Measurements from ENCODE around the gene CD300LB.

DNA sequence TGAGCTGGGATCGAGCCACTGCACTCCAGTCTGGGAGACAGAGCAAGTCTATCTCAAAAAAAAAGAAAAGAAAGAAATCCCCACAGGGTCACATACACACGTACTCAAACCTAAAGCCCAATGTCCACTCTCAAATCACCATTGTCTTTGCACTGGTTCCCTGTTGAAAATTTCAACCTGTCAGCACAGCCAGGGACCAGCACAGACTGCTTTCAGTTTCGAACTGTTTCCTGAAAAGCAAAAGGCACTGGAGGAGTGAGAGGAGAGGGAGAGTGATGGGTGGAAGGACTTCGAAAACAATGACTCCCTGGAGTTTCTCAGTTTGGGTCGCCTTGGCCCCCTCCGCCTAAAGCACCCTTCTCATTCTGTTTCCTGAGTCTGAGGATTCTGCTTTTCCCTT, 23.6 kb upstream of the CD300LB start:
- TF ChIP-seq, protein P1, sequence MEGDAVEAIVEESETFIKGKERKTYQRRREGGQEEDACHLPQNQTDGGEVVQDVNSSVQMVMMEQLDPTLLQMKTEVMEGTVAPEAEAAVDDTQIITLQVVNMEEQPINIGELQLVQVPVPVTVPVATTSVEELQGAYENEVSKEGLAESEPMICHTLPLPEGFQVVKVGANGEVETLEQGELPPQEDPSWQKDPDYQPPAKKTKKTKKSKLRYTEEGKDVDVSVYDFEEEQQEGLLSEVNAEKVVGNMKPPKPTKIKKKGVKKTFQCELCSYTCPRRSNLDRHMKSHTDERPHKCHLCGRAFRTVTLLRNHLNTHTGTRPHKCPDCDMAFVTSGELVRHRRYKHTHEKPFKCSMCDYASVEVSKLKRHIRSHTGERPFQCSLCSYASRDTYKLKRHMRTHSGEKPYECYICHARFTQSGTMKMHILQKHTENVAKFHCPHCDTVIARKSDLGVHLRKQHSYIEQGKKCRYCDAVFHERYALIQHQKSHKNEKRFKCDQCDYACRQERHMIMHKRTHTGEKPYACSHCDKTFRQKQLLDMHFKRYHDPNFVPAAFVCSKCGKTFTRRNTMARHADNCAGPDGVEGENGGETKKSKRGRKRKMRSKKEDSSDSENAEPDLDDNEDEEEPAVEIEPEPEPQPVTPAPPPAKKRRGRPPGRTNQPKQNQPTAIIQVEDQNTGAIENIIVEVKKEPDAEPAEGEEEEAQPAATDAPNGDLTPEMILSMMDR (optimal IDR thresholded peaks at IDR 0.05 in 1 of 3, IDR thresholded peaks at IDR 0.05 in 1 of 3, conservative IDR thresholded peaks at IDR 0.05 in 1 of 3; ENCODE audit: extremely low read depth in 1 of 3, insufficient read depth in 2 of 3, low read length in 3 of 3), result no peak
- TF ChIP-seq EZH2 (IDR thresholded peaks at IDR 0.05; ENCODE audit: low read length), result no peak

Measured in keratinocyte (primary cell).